ENCODE data around the gene NDUFA7. TPM values are rescaled to one million over a fixed set of nuclear protein-coding genes. Genes with fewer than 3 reads are reported as not detected.

The NDUFA7 gene
- polyA plus RNA-seq, 3 donors: 49.9 to 153 (median 133) TPM

GRCh38 chr19:8324186-8325050 is 3.2 kb upstream of the NDUFA7 start:
- Mint-ChIP-seq H3K27me3 (ENCODE audit: low read depth in 3 of 3) (peaks cover 13 to 22% (median 20%) of the 10 kb centered on the region in 3 donors), H3K27ac (no peak overlapping the region), H3K36me3 (peaks cover 11 to 18% of the 10 kb centered on the region in 2 donors), H3K4me1 (peaks cover 28% of the 10 kb centered on the region), H3K9me3 (peaks cover 0 to 14% (median 9%) of the 10 kb centered on the region in 7 donors), H3K4me3 (no peak overlapping the region)
- 86% methylated on average over 10 of the region's 17 CpGs for WGBS (ENCODE audit: insufficient coverage)
- intact Hi-C loops (cut with micrococcal nuclease): loop anchor here in 1 of 2 donors (5.0 kb wide), 1 partner anchor 57 kb away; no protein-coding TSS in a partner anchor
- Histone ChIP-seq H4K20me1 (ENCODE audit: insufficient read depth, low read length) (peaks cover 26% of the 10 kb centered on the region), H3K36me3 (replicated peaks in 1 of 2; ENCODE audit: control insufficient read depth in 1 of 2, insufficient read depth in 2 of 2, low read length in 2 of 2) (peaks cover 10 to 16% of the 10 kb centered on the region in 2 donors), H3K4me3 (replicated peaks in 1 of 3; ENCODE audit: low read depth in 2 of 3, low read length in 3 of 3) (no peak overlapping the region), H3K4me2 (replicated peaks; ENCODE audit: extremely low read depth, low read length, poor library complexity, severe bottlenecking) (no peak overlapping the region), H2AFZ (ENCODE audit: insufficient read depth, low read depth, low read length, poor library complexity, severe bottlenecking) (no peak overlapping the region), H3K4me1 (ENCODE audit: control insufficient read depth in 1 of 2, insufficient read depth in 2 of 2, low read length in 2 of 2) (peaks cover 20 to 26% of the 10 kb centered on the region in 2 donors), H3K79me2 (ENCODE audit: insufficient read depth, low read length) (peaks cover 31% of the 10 kb centered on the region), H3K27ac (ENCODE audit: low read depth in 1 of 2, low read length in 2 of 2) (no peak overlapping the region), H3K9me3 (replicated peaks in 1 of 2; ENCODE audit: control insufficient read depth in 1 of 2, insufficient read depth in 1 of 2, low read length in 2 of 2) (peaks cover 0 to 3% of the 10 kb centered on the region in 2 donors), H3K27me3 (ENCODE audit: control insufficient read depth in 2 of 2, insufficient read depth in 2 of 2, low read length in 2 of 2) (no peaks in the 10 kb centered on the region), H3K9ac (ENCODE audit: insufficient read depth, low read length, poor library complexity, severe bottlenecking) (no peak overlapping the region)
- no peak for DNase-seq
- TF ChIP-seq CTCF (IDR thresholded peaks at IDR 0.05): no peak

- DNase-seq: no peak
- Mint-ChIP-seq H3K27me3 (ENCODE audit: low read depth in 3 of 3) (peaks cover 13 to 22% (median 16%) of the 10 kb centered on the region in 3 donors), H3K4me1 (peaks cover 28% of the 10 kb centered on the region)
Measured at GRCh38 chr19:8323781-8324185, 2.6 kb upstream of the NDUFA7 start.

More at GRCh38 chr19:8323781-8324185, 2.6 kb upstream of the NDUFA7 start:
- Histone ChIP-seq H3K36me3 (replicated peaks in 1 of 2; ENCODE audit: control insufficient read depth in 1 of 2, insufficient read depth in 2 of 2, low read length in 2 of 2) (peaks cover 10 to 16% of the 10 kb centered on the region in 2 donors), H3K4me1 (ENCODE audit: control insufficient read depth in 1 of 2, insufficient read depth in 2 of 2, low read length in 2 of 2) (peaks cover 20 to 26% of the 10 kb centered on the region in 2 donors), H3K27me3 (ENCODE audit: control insufficient read depth in 2 of 2, insufficient read depth in 2 of 2, low read length in 2 of 2) (no peaks in the 10 kb centered on the region), H2AFZ (ENCODE audit: insufficient read depth, low read depth, low read length, poor library complexity, severe bottlenecking) (no peak overlapping the region), H3K79me2 (ENCODE audit: insufficient read depth, low read length) (peaks cover 31% of the 10 kb centered on the region), H3K9ac (ENCODE audit: insufficient read depth, low read length, poor library complexity, severe bottlenecking) (no peak overlapping the region), H3K9me3 (replicated peaks in 1 of 2; ENCODE audit: control insufficient read depth in 1 of 2, insufficient read depth in 1 of 2, low read length in 2 of 2) (peaks cover 0 to 3% of the 10 kb centered on the region in 2 donors), H3K4me2 (replicated peaks; ENCODE audit: extremely low read depth, low read length, poor library complexity, severe bottlenecking) (no peak overlapping the region), H3K27ac (ENCODE audit: low read depth in 1 of 2, low read length in 2 of 2) (no peak overlapping the region), H3K4me3 (replicated peaks in 1 of 3; ENCODE audit: low read depth in 2 of 3, low read length in 3 of 3) (no peak overlapping the region), H4K20me1 (ENCODE audit: insufficient read depth, low read length) (peaks cover 26% of the 10 kb centered on the region)
- peaks cover 11 to 19% of the 10 kb centered on the region in 2 donors for H3K36me3 Mint-ChIP-seq
- no peak overlapping the region for H3K4me3 Mint-ChIP-seq
- no peak for TF ChIP-seq CTCF (IDR thresholded peaks at IDR 0.05)
- peaks cover 0 to 14% (median 9%) of the 10 kb centered on the region in 7 donors for H3K9me3 Mint-ChIP-seq
- no peak overlapping the region for H3K27ac Mint-ChIP-seq
- intact Hi-C loops (cut with micrococcal nuclease): loop anchor here in 1 of 2 donors (5.0 kb wide), 1 partner anchor 56 kb away; no protein-coding TSS in a partner anchor
- WGBS (ENCODE audit: insufficient coverage): 86% methylated on average over 1 of the region's 1 CpG

Measured in CD14-positive monocyte (primary cell).